Activated CD4-positive, alpha-beta T cell treated with anti-CD3 and anti-CD28 coated beads, Interleukin-2, amount 50 U/mL, for 4 hours (primary cell): ENCODE results near the gene CCL2.

ENCODE experiments used
- DNase-seq, 2 experiments: peaks; one replicate each; pipeline ENCODE4 v3.0.0-alpha.2; 2020

CCL2 gene

GRCh38 chr17:34242587-34243363, 12.3 kb upstream of the CCL2 start:
- no peak for DNase-seq

DNA sequence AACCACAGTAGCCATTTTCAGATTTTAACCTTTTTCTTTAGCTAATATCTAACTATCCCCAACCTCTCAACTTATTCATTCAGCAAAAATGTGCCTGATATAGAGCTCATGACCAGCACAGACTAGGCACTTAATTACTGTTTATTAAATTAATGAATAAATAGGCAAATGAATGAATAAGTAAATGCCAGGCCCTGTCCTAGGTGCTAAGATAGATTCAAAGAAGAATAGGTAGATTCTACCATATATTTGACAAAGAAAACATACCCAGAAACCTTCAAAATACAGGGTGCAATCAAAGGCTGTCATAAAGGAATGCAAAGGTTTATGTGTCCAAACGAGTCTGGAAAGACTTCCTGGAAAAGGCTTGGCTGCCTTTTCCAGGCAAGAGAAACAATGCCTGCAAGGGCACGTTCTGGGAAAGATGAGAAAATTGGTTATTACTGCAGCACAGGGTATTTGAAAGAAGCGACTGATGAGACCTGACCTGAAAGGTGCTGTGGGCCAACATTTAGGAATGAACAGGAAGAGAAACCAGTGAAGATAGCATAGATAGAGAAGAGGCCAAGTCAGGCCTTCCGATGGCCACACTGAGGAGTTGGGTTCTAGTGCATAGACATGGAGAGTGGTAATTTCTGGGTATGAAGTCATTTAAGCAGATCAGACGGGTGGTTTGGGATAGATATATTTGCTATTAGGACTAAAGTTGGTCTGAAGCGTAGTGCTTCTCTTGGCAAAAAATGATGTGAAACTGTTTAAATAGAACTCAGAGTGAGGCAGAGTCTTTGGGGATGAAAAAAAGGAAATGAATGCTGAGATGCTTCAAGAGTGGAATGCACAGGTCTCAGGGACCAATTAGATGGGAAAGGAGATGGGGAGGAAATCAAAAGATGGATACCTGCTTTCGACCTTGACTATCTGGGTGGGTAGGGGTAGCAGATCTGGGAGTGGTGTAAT, 11.4 kb upstream of the CCL2 start:
- DNase-seq = no peak

DNA sequence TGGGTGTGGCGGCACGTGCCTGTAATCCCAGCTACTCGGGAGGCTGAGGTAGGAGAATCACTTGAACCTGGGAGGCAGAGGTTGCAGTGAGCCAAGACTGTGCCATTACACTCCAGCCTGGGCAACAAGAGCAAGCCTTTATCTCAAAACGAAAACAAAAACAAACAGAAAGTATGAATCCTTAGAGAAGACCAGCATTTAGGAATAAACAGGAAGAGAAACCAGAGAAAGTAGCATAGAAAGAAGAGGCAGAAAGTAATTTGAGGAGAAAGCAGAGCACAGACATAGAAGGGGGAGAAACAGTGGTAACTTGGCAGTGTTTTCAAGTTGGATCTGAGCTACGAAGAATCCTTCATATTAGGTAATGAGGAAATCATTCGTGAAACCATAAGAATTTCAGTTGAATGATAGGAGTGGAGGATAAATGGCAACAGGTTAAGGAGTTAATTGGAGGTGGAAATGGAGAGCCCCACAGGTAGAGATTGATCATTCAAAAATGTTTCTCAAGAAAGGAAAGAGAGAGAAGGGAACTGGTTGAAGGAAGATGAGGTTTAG, 9.7 kb upstream of the CCL2 start:
- no peak for DNase-seq

- no peak for DNase-seq
Observed at GRCh38 chr17:34246446-34246845, 8.6 kb upstream of the CCL2 start.

- DNase-seq = no peak
Observed at GRCh38 chr17:34246881-34247280, 8.2 kb upstream of the CCL2 start.

GRCh38 chr17:34248511-34249024, 6.5 kb upstream of the CCL2 start:
- no peak for DNase-seq

DNA sequence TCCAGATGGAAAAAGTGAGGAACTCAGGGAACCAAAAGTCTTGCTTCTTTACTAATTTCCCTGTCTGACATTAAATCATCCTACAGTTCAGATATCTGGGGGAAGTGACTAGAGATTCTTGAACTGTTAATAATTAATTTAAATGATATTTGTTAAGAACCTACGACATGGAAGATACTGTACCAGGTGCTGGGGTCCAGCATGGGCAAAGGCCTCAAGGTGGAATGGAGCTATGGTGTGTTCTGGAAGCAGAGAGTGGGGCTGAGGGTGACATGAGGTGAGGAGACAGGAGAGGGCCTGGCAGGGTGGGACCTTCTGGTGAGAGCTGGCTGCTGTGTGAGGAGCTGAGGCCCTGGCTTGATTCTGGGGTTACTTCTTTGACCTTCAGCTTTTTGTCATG, 6.0 kb upstream of the CCL2 start:
- no peak for DNase-seq

DNA sequence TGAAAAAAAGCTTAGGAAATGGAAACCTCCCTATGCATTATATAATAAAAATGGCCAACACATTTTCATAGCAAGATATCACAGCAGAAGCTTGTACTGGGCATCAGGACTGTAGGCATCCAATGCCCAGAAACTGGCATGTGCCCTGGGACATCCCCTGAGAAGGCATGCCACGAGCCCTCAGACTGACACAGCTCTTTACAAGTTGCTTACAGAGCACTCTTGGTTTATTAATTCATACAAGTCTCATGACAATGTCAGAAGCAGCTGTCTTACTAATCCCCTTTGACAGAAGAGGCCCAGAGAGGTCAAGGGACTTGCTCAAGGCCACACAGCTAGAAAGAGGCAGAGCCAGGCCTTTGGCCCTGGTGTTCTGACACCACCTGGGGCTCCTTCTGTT, 5.6 kb upstream of the CCL2 start:
- DNase-seq = no peak

DNA sequence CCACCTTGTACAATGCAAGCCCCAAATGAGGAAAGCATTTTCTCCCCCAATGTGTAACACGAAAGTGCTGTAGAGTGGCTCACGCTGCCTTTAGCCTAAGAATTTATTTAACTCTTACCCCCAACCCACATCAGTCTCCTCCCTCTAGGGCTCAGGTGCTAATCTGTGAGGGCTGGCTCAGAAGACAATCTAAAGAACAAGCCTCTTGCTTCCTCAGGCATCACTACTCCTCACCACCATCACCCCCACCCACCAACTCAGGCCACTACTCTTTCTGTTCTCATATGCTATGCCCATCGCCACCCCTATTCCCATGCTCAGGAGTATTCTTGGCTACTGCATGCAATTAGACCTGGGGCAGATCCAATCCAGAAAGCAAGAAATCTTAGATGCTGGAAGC, 3.9 kb upstream of the CCL2 start:
- no peak for DNase-seq

DNA sequence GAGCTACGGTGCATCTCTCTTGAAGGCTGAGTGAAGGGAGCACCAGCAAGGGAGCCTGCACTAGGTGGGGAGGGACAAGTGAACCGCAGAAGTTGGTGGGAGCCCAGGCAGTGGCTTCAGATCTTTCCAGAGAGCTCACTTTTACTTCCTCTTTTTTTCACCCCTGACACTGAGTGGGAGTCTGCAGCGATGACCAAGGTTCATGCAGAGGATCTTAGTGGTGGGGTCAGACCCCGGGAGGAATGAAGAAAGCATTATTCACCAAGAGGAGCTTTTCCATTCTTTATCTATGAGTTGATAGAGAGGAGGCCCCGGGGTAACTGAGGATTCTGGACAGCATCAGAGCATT, 3.0 kb upstream of the CCL2 start:
- no peak for DNase-seq

- DNase-seq = no peak
Observed at GRCh38 chr17:34252444-34253138, 2.5 kb upstream of the CCL2 start.

GRCh38 chr17:34253139-34253525, 2.0 kb upstream of the CCL2 start:
- no peak for DNase-seq

- DNase-seq = no peak
Observed at GRCh38 chr17:34254146-34254545, 939 bp upstream of the CCL2 start.

GRCh38 chr17:34255381-34255732, 272 bp downstream of the CCL2 start:
- no peak for DNase-seq

DNA sequence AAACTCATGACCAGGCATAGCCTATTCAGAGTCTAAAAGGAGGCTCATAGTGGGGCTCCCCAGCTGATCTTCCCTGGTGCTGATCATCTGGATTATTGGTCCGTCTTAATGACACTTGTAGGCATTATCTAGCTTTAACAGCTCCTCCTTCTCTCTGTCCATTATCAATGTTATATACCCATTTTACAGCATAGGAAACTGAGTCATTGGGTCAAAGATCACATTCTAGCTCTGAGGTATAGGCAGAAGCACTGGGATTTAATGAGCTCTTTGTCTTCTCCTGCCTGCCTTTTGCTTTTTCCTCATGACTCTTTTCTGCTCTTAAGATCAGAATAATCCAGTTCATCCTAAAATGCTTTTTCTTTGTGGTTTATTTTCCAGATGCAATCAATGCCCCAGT, 756 bp downstream of the CCL2 start:
- no peak for DNase-seq

GRCh38 chr17:34257299-34257985, 2.4 kb downstream of the CCL2 start:
- no peak for DNase-seq

- no peak for DNase-seq
Observed at GRCh38 chr17:34257986-34258326, 2.9 kb downstream of the CCL2 start.

- no peak for DNase-seq
Observed at GRCh38 chr17:34259146-34259545, 4.1 kb downstream of the CCL2 start.

DNA sequence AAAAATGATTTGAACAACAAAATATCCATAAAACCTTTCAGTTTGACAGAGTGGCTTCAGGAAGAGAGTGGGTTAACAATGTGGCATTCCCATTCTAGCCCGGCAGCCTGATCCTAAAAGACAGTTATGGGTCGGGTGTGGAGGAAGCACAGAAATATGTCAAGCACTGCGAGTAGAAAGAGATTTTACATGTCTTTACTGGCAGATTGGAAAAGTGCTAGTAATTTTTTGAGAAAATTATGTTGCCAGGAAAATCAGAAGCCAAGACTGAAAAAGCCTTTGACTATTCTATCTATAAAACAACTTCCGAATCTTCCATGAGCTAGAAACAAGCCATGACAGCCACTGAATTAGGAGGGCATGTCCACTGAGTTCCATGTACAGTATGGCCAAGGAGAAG, 5.8 kb downstream of the CCL2 start:
- no peak for DNase-seq

GRCh38 chr17:34261568-34262337, 6.7 kb downstream of the CCL2 start:
- no peak for DNase-seq

GRCh38 chr17:34265711-34266110, 10.6 kb downstream of the CCL2 start:
- DNase-seq = no peak

- DNase-seq = no peak
Observed at GRCh38 chr17:34269969-34270368, 14.9 kb downstream of the CCL2 start, which contains the start of gene CCL7. Gene CCL7 (plus strand): TSS chr17:34270221. CDS start chr17:34270291, 70 bp downstream.
